ENCODE data around the gene TRPV3.

DNA sequence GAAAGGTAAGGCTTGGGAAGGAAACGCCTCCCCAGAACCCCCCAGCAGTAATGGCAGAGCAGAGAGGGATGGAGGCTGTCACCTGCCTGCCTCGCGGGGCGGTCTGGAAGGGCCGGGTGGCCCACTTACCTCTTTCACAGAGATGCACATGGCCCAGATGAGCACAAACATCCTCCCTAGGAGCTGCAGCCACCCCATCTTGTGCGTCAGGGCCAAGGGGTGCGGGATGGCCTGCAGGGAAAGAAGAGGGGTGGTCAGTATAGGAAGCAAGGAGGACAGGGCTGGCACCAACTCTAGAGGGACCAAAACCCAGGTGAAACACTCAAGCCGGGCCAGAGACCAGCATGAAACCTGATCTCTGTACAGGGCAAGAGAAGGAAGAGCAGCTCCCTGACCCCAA, 29.7 kb downstream of the TRPV3 start:
- TF ChIP-seq EZH2 (IDR thresholded peaks at IDR 0.05) (no peak), EZH2phosphoT487 (IDR thresholded peaks at IDR 0.05) (no peak)
- TF ChIP-seq, protein P1, sequence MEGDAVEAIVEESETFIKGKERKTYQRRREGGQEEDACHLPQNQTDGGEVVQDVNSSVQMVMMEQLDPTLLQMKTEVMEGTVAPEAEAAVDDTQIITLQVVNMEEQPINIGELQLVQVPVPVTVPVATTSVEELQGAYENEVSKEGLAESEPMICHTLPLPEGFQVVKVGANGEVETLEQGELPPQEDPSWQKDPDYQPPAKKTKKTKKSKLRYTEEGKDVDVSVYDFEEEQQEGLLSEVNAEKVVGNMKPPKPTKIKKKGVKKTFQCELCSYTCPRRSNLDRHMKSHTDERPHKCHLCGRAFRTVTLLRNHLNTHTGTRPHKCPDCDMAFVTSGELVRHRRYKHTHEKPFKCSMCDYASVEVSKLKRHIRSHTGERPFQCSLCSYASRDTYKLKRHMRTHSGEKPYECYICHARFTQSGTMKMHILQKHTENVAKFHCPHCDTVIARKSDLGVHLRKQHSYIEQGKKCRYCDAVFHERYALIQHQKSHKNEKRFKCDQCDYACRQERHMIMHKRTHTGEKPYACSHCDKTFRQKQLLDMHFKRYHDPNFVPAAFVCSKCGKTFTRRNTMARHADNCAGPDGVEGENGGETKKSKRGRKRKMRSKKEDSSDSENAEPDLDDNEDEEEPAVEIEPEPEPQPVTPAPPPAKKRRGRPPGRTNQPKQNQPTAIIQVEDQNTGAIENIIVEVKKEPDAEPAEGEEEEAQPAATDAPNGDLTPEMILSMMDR (IDR thresholded peaks at IDR 0.05) = no peak

Measured in neural progenitor cell (in vitro differentiated cells).